SU-DHL-6 (cell line): ENCODE results near the gene CYLD.

Source experiments
- EZH2phosphoT487 ChIP-seq: fragments of 200-600 bp; sonication (generic), shearing (Covaris generic); conservative IDR thresholded peaks from 2 replicates; pipeline ENCODE4 v1.6.1; 2018; ENCODE audit warnings: mild to moderate bottlenecking, antibody characterized with exemption, low read length, moderate library complexity, mixed read lengths
- TF ChIP-seq, protein P1 (sequence below): fragments of 200-600 bp; sonication (generic); IDR thresholded peaks from one replicate; pipeline ENCODE4 v1.5.1; 2017; ENCODE audit warnings: antibody characterized with exemption, mild to moderate bottlenecking, low read length, moderate library complexity; ENCODE audit not compliant: insufficient read depth, poor library complexity, severe bottlenecking

DNA sequence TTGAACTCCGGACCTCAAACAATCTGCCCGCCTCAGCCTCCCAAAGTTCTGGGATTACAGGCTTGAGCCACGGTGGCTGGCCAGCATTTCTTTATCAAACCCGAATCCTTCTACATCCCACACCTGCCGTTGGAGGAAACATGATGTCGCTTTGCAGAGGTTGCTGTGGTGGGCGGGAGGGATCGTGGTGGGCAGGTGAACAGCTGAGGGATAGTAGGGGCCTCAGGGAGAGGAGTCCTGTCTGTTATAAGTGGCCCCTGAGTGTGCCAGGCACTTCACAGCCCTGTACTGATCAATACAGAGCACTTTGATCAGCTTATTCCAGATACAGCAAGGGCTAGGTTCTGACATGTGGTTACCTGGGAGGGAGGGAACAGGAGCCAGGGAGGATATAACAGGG lies 76.5 kb downstream of the CYLD start:
- TF ChIP-seq, protein P1, sequence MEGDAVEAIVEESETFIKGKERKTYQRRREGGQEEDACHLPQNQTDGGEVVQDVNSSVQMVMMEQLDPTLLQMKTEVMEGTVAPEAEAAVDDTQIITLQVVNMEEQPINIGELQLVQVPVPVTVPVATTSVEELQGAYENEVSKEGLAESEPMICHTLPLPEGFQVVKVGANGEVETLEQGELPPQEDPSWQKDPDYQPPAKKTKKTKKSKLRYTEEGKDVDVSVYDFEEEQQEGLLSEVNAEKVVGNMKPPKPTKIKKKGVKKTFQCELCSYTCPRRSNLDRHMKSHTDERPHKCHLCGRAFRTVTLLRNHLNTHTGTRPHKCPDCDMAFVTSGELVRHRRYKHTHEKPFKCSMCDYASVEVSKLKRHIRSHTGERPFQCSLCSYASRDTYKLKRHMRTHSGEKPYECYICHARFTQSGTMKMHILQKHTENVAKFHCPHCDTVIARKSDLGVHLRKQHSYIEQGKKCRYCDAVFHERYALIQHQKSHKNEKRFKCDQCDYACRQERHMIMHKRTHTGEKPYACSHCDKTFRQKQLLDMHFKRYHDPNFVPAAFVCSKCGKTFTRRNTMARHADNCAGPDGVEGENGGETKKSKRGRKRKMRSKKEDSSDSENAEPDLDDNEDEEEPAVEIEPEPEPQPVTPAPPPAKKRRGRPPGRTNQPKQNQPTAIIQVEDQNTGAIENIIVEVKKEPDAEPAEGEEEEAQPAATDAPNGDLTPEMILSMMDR = no peak
- TF ChIP-seq EZH2phosphoT487 = no peak
